HepG2 (cell line): ENCODE results near the gene SEBOX. TPM values are rescaled to one million over a fixed set of nuclear protein-coding genes. Genes with fewer than 3 reads are reported as not detected.

Experiments used
- AFF4 ChIP-seq: sonication (generic); formaldehyde crosslinking; IDR thresholded peaks from 2 replicates; pipeline ENCODE4 v1.4.0; 2020; ENCODE audit warnings: missing genetic modification reagents
- DZIP1 ChIP-seq: sonication (generic); formaldehyde crosslinking; IDR thresholded peaks from 2 replicates; pipeline ENCODE4 v1.5.0; 2020; ENCODE audit warnings: mild to moderate bottlenecking, missing genetic modification reagents
- ESRRA ChIP-seq: sonication (generic); formaldehyde crosslinking; IDR thresholded peaks from 2 replicates; pipeline ENCODE4 v1.5.1; 2020; ENCODE audit warnings: mild to moderate bottlenecking, low read depth, missing genetic modification reagents
- GRHL1 ChIP-seq: sonication (generic); formaldehyde crosslinking; conservative IDR thresholded peaks from 2 replicates; pipeline ENCODE4 v1.8.0; 2022; ENCODE audit warnings: missing genetic modification reagents
- HINFP ChIP-seq: sonication (generic); formaldehyde crosslinking; IDR thresholded peaks from 2 replicates; pipeline ENCODE4 v1.4.0; 2020; ENCODE audit warnings: low read depth, mild to moderate bottlenecking, missing genetic modification reagents
- JUND ChIP-seq: sonication (generic); formaldehyde crosslinking; IDR thresholded peaks from 2 replicates; pipeline ENCODE4 v1.8.0; 2022; ENCODE audit warnings: mild to moderate bottlenecking, missing genetic modification reagents
- KLF13 ChIP-seq: sonication (generic); formaldehyde crosslinking; IDR thresholded peaks from 2 replicates; pipeline ENCODE4 v1.4.0; 2020; ENCODE audit warnings: mild to moderate bottlenecking, missing genetic modification reagents
- MEIS2 ChIP-seq: sonication (generic); formaldehyde crosslinking; IDR thresholded peaks from 2 replicates; pipeline ENCODE4 v1.9.0; 2021; ENCODE audit warnings: mild to moderate bottlenecking, missing genetic modification reagents
- NFE2L1 ChIP-seq: sonication (generic); formaldehyde crosslinking; IDR thresholded peaks from 2 replicates; pipeline ENCODE4 v1.4.0; 2020; ENCODE audit warnings: missing genetic modification reagents, mild to moderate bottlenecking, borderline replicate concordance
- POGK ChIP-seq: sonication (generic); formaldehyde crosslinking; conservative IDR thresholded peaks from 2 replicates; pipeline ENCODE4 v1.8.0; 2022; ENCODE audit warnings: mild to moderate bottlenecking, moderate library complexity, missing genetic modification reagents
- SRY ChIP-seq: sonication (generic); formaldehyde crosslinking; IDR thresholded peaks from 2 replicates; pipeline ENCODE4 v1.8.0; 2022; ENCODE audit warnings: mild to moderate bottlenecking, missing genetic modification reagents
- ZBTB8A ChIP-seq: sonication (generic); formaldehyde crosslinking; IDR thresholded peaks from 2 replicates; pipeline ENCODE4 v1.4.0; 2020; ENCODE audit warnings: mild to moderate bottlenecking, low read depth, missing genetic modification reagents, borderline replicate concordance
- ZKSCAN1 ChIP-seq: fragments of 150-350 bp; IDR thresholded peaks from 2 replicates; pipeline ENCODE4 v1.6.1; 2014; ENCODE audit warnings: low read length
- ZNF652 ChIP-seq: IDR thresholded peaks from 2 replicates; pipeline ENCODE4 v1.6.1; 2016; ENCODE audit warnings: low read depth, borderline replicate concordance
- ZNF792 ChIP-seq: IDR thresholded peaks from 2 replicates; pipeline ENCODE4 v1.6.1; 2016
- ZNF883 ChIP-seq: sonication (generic); formaldehyde crosslinking; IDR thresholded peaks from 2 replicates; pipeline ENCODE4 v1.5.1; 2020; ENCODE audit warnings: mild to moderate bottlenecking, missing genetic modification reagents; ENCODE audit errors: not compliant biosample characterization
- polyA plus RNA-seq, 8 experiments: library from polyadenylated mRNA; depleted of rRNA in 3 of 8; stranded (reverse) in 7 of 8; unstranded in 1 of 8; fragments of >200 nt; fragmentation: Illumina TruSeq in 4 of 8; extraction: Trizol in 4 of 8; gene quantifications; 2 replicates each; pipeline versions ENCODE4 v1.2.1 to v1.2.3, GENCODE V29; 2011 to 2016; ENCODE audit warnings: low read depth in 4 of 8, missing spikeins in 1 of 8, mixed read lengths in 1 of 8; ENCODE audit not compliant: insufficient read depth in 1 of 8
- total RNA-seq, 5 experiments: library from RNA; depleted of rRNA; stranded (reverse); fragments of >200 nt; fragmentation: Illumina TruSeq; extraction: Trizol; gene quantifications; 2 replicates each; pipeline ENCODE4 v1.2.3, GENCODE V29; 2016; ENCODE audit warnings: low read depth in 1 of 5

SEBOX gene
- total and polyA plus RNA-seq, 2 of the 13 experiments (the other 11 are each of a cell fraction or from before 2014, with no cell fraction given), result not detected

GRCh38 chr17:28357061-28357900, 7.7 kb downstream of the SEBOX start, which contains the start of gene POLDIP2 (continued):
- no peak for TF ChIP-seq GRHL1
- TF ChIP-seq ZKSCAN1, result no peak
- TF ChIP-seq HINFP, result peak; percentile 71; the same call in 1 of the 2 replicates
- TF ChIP-seq ESRRA, result peak; percentile 66; the same call in 1 of the 2 replicates
- TF ChIP-seq ZNF883, result peak; percentile 26
- no peak for TF ChIP-seq JUND (CRISPR knock-in tag)
- TF ChIP-seq MEIS2 (CRISPR knock-in tag), result peak; percentile 12; the same call in 1 of the 2 replicates
- no peak for TF ChIP-seq ZNF652 (CRISPR knock-in tag)
- TF ChIP-seq POGK (CRISPR knock-in tag), result peak; percentile 78
- TF ChIP-seq AFF4 (CRISPR knock-in tag), result no peak
- no peak; the same call in 1 of the 2 replicates for TF ChIP-seq SRY (CRISPR knock-in tag)
- TF ChIP-seq DZIP1 (CRISPR knock-in tag), result no peak
- TF ChIP-seq ZNF792 (CRISPR knock-in tag), result peak; percentile 68
- TF ChIP-seq NFE2L1, result no peak; the same call in 1 of the 2 replicates
- TF ChIP-seq ZBTB8A (CRISPR knock-in tag), result no peak
- no peak for TF ChIP-seq KLF13
